Motor neuron (in vitro differentiated cells): ENCODE data around the gene GID8. TPM values are rescaled to one million over a fixed set of nuclear protein-coding genes. Genes with fewer than 3 reads are reported as not detected.

Source experiments
- ATAC-seq, 8 experiments: fragments of 200-7000 bp; cut with Tn5 transposase; replicated peaks in 6 of 8; 2 replicates each; pipeline ENCODE4 v1.8.0; 2021; ENCODE audit warnings: mild to moderate bottlenecking in 8 of 8, moderate library complexity in 8 of 8
- H3K27ac ChIP-seq, 2 donors: fragments of 250-450 bp; sonication (Bioruptor Pico); 2 replicates each; pipeline ENCODE4 v1.9.0; 2021; ENCODE audit warnings: antibody characterized with exemption in 2 of 2, mild to moderate bottlenecking in 2 of 2, moderate library complexity in 1 of 2
- H3K4me1 ChIP-seq, 2 donors: fragments of 250-450 bp; sonication (Bioruptor Pico); replicated peaks in 1 of 2; 2 replicates each; pipeline ENCODE4 v1.6.1; 2021; ENCODE audit warnings: antibody characterized with exemption in 2 of 2, mild to moderate bottlenecking in 2 of 2, moderate library complexity in 1 of 2
- H3K4me3 ChIP-seq, 5 donors: fragments of 250-450 bp; sonication (Bioruptor Pico); 2 replicates each; pipeline ENCODE4 v1.9.0; 2021; ENCODE audit warnings: antibody characterized with exemption in 5 of 5, mild to moderate bottlenecking in 5 of 5, moderate library complexity in 4 of 5
- WGBS, 10 experiments: fragments of 450-650 bp; shearing (Covaris generic); methylation state at CpG; one replicate each; pipeline ENCODE4 v1.0.0; 2022; 5-methylcytosine and 5-hydroxymethylcytosine counted together
- in situ Hi-C, 9 experiments: fragments of 400-800 bp; cut with MboI; loops; one replicate each; pipeline ENCODE4 v1.15.0; 2021; ENCODE audit warnings: low sequenced_read_pairs in 9 of 9, low pct_unique_long_range_greater_than_20kb in 2 of 9; ENCODE audit not compliant: unreplicated experiment in 9 of 9
- total RNA-seq, 8 experiments: library from RNA; unstranded; fragments of 300-600 nt; gene quantifications; 2 replicates each; pipeline versions ENCODE4 v1.2.3 to v1.2.4, GENCODE V29; 2022

GID8 gene
- total RNA-seq, 8 experiments from 2014 or later: 13.8 to 35.9 (median 30.5) TPM

- H3K4me1 ChIP-seq: no peaks in the 10 kb centered on the region
- H3K27ac ChIP-seq: no peak overlapping the region
- H3K4me3 ChIP-seq: no peak overlapping the region
- 80 to 89% (median 83%) methylated on average over 1 to 3 of the region's 19 CpGs; no CpG with 5 or more reads in 7 of the 10 experiments for WGBS, 10 experiments
- peak in 3 of 8 experiments; percentile 25 to 76 (median 41) for ATAC-seq
- in situ Hi-C loops: no loop called here
These were observed 23.4 kb downstream of the GID8 start for GRCh38 chr20:62961310-62961783.

GRCh38 chr20:62961799-62962198 lies 23.9 kb downstream of the GID8 start:
- Histone ChIP-seq H3K4me1 (no peaks in the 10 kb centered on the region), H3K27ac (no peak overlapping the region), H3K4me3 (no peak overlapping the region)
- ATAC-seq: no peak
- 80 to 92% (median 88%) methylated on average over 1 to 6 of the region's 8 CpGs; no CpG with 5 or more reads in 7 of the 10 experiments for WGBS, 10 experiments
- in situ Hi-C loops: no loop called here

- Histone ChIP-seq H3K4me1 (no peaks in the 10 kb centered on the region), H3K4me3 (no peak overlapping the region), H3K27ac (no peak overlapping the region)
- in situ Hi-C loops: no loop called here
- no peak for ATAC-seq
- 40 to 100% (median 86%) methylated on average over 1 to 18 of the region's 30 CpGs; no CpG with 5 or more reads in 4 of the 10 experiments for WGBS, 10 experiments
These were observed 24.4 kb downstream of the GID8 start for GRCh38 chr20:62962221-62962879.

GRCh38 chr20:62962891-62963613 lies 25.1 kb downstream of the GID8 start:
- no peak for ATAC-seq
- H3K4me1 ChIP-seq: no peaks in the 10 kb centered on the region
- H3K4me3 ChIP-seq: no peak overlapping the region
- in situ Hi-C loops: no loop called here
- H3K27ac ChIP-seq: no peak overlapping the region
- whole genome bisulfite sequencing, 10 experiments: 50 to 84% (median 61%) methylated on average over 1 to 15 of the region's 32 CpGs; no CpG with 5 or more reads in 5 of the 10 experiments

- no peak overlapping the region for H3K4me3 ChIP-seq
- H3K4me1 ChIP-seq: no peaks in the 10 kb centered on the region
- in situ Hi-C loops: no loop called here
- ATAC-seq: no peak
- WGBS, 10 experiments: 20 to 100% (median 80%) methylated on average over 1 to 9 of the region's 32 CpGs; no CpG with 5 or more reads in 4 of the 10 experiments
- H3K27ac ChIP-seq: no peak overlapping the region
These were observed 25.9 kb downstream of the GID8 start for GRCh38 chr20:62963614-62964397.

GRCh38 chr20:62964700-62965099 lies 26.8 kb downstream of the GID8 start:
- H3K27ac ChIP-seq: no peak overlapping the region
- no peak overlapping the region for H3K4me3 ChIP-seq
- H3K4me1 ChIP-seq: no peaks in the 10 kb centered on the region
- WGBS, 10 experiments: 37 to 88% (median 80%) methylated on average over 1 to 12 of the region's 20 CpGs; no CpG with 5 or more reads in 4 of the 10 experiments
- in situ Hi-C loops: no loop called here
- ATAC-seq: no peak

- no peaks in the 10 kb centered on the region for H3K4me1 ChIP-seq
- no peak overlapping the region for H3K27ac ChIP-seq
- WGBS, 10 experiments: 85 to 100% (median 90%) methylated on average over 1 to 7 of the region's 19 CpGs; no CpG with 5 or more reads in 5 of the 10 experiments
- no peak overlapping the region for H3K4me3 ChIP-seq
- in situ Hi-C loops: no loop called here
- peak in 1 of 8 experiments; percentile 12 for ATAC-seq
These were observed 27.4 kb downstream of the GID8 start for GRCh38 chr20:62965363-62965771.

- H3K4me3 ChIP-seq: no peak overlapping the region
- in situ Hi-C loops: no loop called here
- WGBS, 10 experiments: 40 to 100% (median 73%) methylated on average over 1 to 7 of the region's 27 CpGs; no CpG with 5 or more reads in 1 of the 10 experiments
- H3K4me1 ChIP-seq: no peaks in the 10 kb centered on the region
- no peak overlapping the region for H3K27ac ChIP-seq
- no peak for ATAC-seq
These were observed 28.5 kb downstream of the GID8 start for GRCh38 chr20:62966212-62967148.

GRCh38 chr20:62967149-62967501 lies 29.2 kb downstream of the GID8 start:
- in situ Hi-C loops: no loop called here
- no peak overlapping the region for H3K27ac ChIP-seq
- ATAC-seq: no peak
- 80 to 100% methylated on average over 1 to 3 of the region's 6 CpGs; no CpG with 5 or more reads in 8 of the 10 experiments for WGBS, 10 experiments
- H3K4me3 ChIP-seq: no peak overlapping the region
- no peaks in the 10 kb centered on the region for H3K4me1 ChIP-seq

- in situ Hi-C loops: no loop called here
- Histone ChIP-seq H3K4me1 (peaks cover 0 to 3% of the 10 kb centered on the region in 2 donors), H3K27ac (no peak overlapping the region), H3K4me3 (no peak overlapping the region)
- WGBS, 10 experiments: 77 to 100% (median 94%) methylated on average over 1 to 12 of the region's 27 CpGs; no CpG with 5 or more reads in 5 of the 10 experiments
- ATAC-seq: no peak
These were observed 29.8 kb downstream of the GID8 start for GRCh38 chr20:62967628-62968351.

GRCh38 chr20:62968378-62969178 lies 30.6 kb downstream of the GID8 start:
- Histone ChIP-seq H3K4me3 (no peak overlapping the region), H3K4me1 (peaks cover 0 to 4% of the 10 kb centered on the region in 2 donors), H3K27ac (no peak overlapping the region)
- 16 to 91% (median 69%) methylated on average over 6 to 13 of the region's 21 CpGs; no CpG with 5 or more reads in 1 of the 10 experiments for WGBS, 10 experiments
- ATAC-seq: no peak
- in situ Hi-C loops: no loop called here
